Non-pigmented ciliary epithelial cell (primary cell): ENCODE results near the gene MYO10.
A peak's percentile ranks its signal among the peaks of the same experiment; 100 is the strongest.
"Not testable (repeated sequence)": the region's sequence is repeated elsewhere in the genome, so short reads cannot be mapped to it uniquely, and the experiment has no call there.

Experiments
- DNase-seq: peaks from one replicate; pipeline ENCODE4 v3.0.0-alpha.2; 2010; ENCODE audit warnings: low read depth

MYO10 gene

DNA sequence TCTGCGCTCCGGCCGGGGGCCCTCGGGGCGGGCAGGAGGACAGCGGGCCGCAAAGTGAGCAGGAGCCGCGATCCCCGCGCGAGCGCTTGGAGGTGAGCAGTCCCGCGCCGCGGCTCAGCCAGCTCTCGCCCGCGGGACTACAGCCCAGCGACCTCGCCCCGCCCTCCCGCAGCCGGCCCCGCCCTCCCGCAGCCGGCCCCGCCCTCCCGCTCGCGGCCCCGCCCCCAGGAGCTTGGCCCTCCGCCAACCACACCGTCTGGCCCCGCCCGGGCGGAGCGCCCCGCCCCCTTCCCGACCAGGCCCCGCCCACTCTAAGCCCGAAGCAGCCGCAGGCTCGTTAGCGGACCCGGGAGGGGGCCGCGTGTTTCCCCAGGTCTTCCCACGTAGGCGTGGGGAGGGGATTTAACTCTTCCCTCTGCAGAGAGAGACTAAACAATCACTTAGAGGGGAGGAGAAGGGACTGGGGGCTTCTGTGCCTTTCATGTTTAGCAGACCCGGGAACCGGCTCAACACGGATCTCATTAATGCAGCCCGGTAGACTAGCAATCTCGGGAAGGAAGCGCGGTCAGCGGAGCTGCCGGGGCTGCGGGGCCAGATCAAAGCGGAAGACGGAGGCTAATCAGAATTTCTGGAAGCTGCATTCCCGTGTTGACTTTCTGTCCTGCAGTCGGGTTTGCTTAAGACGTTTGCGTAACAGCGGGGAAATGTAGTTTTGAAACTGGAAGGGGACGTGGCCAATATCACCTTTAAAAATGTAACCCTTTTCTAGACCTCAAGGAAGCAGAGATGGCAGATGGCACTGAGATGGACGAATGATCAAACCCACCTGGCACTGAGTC lies at the start of gene MYO10:
Gene MYO10, minus strand, starts transcription at position 139 of the 839 bp plus-strand sequence. CDS start 480 bp downstream, outside the sequence.
- peak; percentile 34 for DNase-seq

DNA sequence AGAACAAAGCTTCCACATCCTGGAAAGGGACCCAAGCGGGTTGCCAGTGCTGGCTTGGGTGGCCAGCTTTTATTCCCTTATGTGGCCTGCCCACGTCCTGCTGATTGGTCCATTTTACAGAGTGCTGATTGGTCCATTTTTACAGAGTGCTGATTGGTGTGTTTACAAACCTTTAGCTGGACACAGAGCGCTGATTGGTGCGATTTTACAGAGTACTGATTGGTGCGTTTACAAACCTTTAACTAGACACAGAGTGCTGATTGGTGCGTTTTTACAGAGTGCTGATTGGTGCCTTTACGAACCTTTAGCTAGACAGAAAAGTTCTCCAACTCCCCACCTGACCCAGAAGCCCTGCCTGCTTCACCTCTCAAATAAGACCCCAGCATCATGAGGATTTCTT lies 49.2 kb upstream of the MYO10 start:
- not testable (repeated sequence) for DNase-seq

DNA sequence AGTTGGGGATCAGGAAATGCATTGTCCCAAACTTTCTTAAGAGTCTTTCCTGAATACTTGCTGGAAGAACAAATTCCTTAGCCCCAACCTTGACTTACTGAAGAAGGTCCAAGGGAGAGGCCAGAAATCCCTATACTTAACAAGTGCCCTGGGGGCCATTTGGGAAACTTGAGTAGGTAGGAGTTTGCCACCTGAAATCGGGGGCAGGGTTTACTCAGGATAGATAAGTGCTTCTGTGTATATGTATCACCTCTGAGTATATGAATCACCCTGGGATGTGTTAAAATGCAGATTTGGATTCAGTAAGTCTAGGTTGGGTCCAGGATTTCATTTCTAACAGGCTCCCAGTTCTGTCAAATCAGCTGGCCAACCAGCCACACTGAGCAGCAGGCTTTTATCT lies 47.9 kb upstream of the MYO10 start:
- DNase-seq, result no peak

DNA sequence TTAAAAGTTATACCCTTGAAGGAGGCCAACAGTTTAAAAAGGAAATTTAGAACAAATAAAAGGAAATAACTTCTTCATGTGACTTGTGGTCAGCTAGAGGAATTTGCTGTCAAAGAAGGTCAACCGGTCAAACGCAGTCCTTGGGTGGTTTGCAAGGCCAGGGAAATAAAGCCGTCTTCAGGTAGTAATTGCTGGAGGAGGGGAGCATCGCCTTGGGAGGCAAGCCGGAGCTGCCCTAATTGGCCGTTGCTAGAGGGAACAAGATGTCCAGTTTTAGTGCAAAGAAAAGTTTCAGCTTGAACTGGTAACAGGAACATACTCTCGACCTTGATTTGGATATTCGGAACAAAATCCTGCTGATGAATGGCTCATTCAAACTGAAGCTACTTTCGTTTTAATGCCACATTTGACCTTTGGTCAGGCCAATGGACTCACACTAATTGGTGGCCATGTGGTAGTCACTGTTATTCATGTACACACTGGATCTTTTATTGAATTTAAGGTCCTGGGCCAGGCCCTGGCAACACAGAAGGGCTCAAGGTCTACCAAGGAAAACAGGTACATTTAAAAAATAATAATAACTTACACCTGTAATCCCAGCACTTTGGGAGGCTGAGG lies 47.0 kb upstream of the MYO10 start:
- DNase-seq, result no peak

DNA sequence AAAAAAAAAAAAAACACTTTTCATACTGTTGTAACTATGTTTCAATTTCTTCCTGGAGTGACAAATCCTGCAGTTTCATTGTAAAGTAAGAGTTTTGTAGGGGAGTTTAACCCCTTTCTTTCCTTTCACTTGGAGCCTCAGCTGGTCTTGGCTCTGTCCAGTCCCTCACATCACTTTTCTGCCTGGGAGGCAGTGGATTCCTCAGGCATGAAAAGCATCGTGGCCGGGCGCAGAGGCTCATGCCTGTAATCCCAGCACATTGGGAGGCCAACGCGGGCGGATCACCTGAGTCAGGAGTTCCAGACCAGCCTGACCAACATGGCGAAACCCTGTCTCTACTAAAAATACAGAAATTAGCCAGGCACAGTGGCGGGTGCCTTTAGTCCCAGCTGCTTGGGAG lies 45.6 kb upstream of the MYO10 start:
- DNase-seq, result no peak

DNA sequence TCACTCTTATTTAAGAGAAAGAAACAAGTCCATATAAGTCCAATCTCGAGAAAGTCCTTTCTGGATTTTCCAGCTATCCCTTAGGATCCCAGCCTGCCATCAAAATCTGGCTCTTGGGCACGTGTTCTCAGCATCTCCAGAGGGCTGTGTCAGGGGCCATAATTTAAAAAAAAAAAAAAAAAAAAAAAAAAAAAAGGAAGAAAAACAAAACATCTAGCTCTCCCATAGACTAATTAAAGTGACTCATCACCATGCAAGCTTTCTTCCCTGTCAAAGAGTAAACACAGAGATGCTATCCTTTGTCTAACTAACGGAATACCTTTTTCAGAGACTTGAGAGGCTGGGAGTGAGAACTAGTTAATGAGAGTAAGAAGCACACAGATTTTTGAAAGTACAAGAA lies 44.9 kb upstream of the MYO10 start:
- no peak for DNase-seq

- no peak for DNase-seq
Measured at GRCh38 chr5:16978296-16978695, 42.2 kb upstream of the MYO10 start.

GRCh38 chr5:16976625-16977008 lies 40.5 kb upstream of the MYO10 start:
- DNase-seq, result no peak

DNA sequence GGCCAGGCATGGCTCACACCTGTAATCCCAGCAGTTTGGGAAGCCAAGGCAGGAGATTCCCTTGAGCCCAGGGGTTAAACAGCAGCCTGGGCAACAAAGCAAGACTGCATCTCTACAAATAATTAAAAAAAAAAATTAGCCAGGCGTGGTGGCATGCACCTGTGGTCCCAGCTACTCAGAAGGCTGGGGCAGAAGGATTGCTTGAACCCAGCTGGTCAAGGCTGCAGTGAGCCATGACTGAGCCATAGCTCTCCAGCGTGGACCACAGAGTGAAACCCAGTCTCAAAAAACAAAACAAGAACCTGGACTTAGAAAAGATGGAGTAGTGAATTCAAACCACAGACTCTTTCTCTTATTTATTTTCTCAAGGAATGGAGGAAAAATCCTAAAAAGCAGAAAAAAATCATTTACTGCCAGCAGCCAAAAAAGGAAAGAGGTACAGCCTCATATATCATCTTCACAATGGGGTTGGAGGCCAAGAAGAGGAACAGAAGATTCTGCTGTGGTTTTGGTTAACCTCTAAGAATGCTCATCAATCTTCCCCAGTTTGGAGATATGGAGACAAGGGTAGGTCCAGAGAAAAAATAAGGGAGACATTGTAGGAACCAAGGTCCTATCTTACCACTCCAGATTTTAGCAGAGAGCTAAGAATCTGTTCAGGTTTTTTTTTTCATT lies 40.0 kb upstream of the MYO10 start:
- DNase-seq, result no peak

- DNase-seq, result no peak
Measured at GRCh38 chr5:16974981-16975380, 38.9 kb upstream of the MYO10 start.

- DNase-seq, result no peak
Measured at GRCh38 chr5:16970826-16971225, 34.7 kb upstream of the MYO10 start.

DNA sequence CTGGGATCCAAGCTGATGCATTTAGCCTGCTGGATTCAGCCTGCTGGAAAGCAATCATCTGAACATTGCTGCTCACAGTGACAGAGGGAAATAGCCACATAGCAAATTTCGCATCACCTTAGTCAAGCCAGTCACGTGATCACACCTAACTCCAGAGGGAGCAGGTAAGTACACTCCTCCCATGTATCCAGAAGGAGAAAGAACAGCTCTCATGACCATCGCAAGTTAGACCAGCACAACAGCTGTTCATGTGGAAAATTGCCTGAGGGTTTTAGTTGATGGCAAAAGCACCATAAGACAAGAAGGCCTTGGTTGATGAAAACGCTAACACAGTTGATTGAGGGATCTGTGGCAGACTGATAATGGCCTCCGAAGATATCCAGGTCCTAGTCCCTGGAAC lies 34.2 kb upstream of the MYO10 start:
- no peak for DNase-seq

- DNase-seq, result no peak
Measured at GRCh38 chr5:16965581-16965980, 29.5 kb upstream of the MYO10 start.

- no peak for DNase-seq
Measured at GRCh38 chr5:16963821-16964220, 27.7 kb upstream of the MYO10 start.

DNA sequence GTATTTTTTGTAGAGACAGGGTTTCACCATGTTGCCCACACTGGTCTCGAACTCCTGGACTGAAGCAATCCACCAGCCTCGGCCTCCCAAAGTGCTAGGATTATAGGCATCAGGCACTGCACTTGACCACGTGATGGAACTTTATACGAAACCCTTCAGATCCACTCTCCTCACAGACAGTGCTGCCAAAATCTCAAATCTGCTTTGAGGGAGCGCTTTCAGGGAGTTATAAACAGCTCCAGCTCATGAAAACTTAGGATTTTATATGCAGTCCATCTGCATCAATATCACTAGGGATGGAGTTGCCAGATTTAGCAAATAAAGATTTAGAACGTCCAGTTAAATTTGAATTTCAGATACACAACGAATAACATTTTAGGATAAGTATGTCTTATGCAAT lies 25.0 kb upstream of the MYO10 start:
- DNase-seq, result no peak

DNA sequence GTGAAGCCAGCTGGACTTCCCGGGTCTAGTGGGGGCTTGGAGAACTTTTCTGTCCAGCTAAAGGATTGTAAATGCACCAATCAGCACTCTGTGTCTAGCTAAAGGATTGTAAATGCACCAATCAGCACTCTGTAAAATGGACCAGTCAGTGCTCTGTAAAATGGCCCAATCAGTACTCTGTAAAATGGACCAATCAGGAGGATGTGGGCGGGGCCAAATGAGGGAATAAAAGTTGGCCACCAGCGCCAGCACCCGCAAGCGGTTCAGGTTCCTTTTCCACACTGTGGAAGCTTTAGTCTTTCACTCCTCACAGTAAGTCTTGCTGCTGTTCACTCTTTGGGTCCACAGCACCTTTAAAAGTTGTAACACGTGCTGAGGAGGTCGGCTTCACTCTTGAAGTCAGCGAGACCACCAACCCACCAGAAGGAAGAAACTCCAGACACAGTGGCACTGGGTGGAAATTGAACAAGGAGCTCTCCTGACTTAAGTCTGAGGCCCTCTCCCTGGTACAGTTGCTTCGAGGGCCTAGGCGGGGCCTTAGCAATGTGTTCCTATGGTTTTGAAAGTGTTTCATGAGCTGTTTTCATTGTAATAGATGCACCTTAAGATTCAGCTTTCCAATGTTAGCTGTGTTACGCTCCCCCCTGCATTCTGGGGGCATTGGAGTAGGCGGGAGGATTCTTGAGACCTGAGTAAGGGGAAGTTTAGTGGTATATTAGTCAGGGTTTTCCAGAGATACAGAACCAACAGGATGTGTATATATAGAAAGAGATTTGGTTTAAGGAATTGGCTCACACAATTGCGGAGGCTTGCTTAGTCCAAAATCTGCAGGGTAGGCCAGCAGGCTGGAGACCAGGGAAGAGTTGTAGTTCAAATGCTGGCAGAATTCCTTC lies 21.5 kb upstream of the MYO10 start:
- peak; percentile 96 for DNase-seq

DNA sequence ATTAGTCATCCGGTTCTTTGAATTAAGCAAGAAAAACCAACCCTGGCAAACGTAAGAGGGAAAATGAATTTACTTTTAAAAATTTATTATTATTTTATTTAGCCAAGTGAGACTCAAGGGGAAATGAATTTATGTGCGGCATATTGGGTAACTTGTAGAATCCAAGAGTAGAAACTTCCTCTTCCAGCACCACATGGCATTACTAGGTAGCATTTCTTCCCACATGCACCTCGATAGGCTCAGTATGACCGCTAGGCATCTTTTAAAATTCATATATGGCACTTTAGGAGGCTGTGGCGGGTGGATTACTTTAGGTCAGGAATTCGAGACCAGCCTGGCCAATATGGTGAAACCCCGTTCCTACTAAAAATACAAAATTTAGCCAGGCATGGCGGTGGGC lies 17.6 kb upstream of the MYO10 start:
- DNase-seq, result no peak

GRCh38 chr5:16952968-16953671 lies 17.0 kb upstream of the MYO10 start:
- no peak for DNase-seq

- no peak for DNase-seq
Measured at GRCh38 chr5:16946725-16947124, 10.6 kb upstream of the MYO10 start.

- DNase-seq, result no peak
Measured at GRCh38 chr5:16944816-16945562, 8.9 kb upstream of the MYO10 start.
